ENCODE data around the gene HMG20B.

The HMG20B gene

GRCh38 chr19:3535563-3535965, 37.2 kb upstream of the HMG20B start:
- Histone ChIP-seq H3K27me3 (replicated peaks) (no peaks in the 10 kb centered on the region), H3K36me3 (replicated peaks) (peaks cover 42% of the 10 kb centered on the region), H3K27ac (no peak overlapping the region), H3K4me3 (ENCODE audit: low read depth, low read length) (no peak overlapping the region)
- in situ Hi-C loops (cut with HindIII; ENCODE audit: low pct_ligation_motif_present, low sequenced_read_pairs) = no loop called here
- no peak for DNase-seq
- TF ChIP-seq, protein P1, sequence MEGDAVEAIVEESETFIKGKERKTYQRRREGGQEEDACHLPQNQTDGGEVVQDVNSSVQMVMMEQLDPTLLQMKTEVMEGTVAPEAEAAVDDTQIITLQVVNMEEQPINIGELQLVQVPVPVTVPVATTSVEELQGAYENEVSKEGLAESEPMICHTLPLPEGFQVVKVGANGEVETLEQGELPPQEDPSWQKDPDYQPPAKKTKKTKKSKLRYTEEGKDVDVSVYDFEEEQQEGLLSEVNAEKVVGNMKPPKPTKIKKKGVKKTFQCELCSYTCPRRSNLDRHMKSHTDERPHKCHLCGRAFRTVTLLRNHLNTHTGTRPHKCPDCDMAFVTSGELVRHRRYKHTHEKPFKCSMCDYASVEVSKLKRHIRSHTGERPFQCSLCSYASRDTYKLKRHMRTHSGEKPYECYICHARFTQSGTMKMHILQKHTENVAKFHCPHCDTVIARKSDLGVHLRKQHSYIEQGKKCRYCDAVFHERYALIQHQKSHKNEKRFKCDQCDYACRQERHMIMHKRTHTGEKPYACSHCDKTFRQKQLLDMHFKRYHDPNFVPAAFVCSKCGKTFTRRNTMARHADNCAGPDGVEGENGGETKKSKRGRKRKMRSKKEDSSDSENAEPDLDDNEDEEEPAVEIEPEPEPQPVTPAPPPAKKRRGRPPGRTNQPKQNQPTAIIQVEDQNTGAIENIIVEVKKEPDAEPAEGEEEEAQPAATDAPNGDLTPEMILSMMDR (IDR thresholded peaks at IDR 0.05; ENCODE audit: low read depth, low read length, missing control alignments) = no peak

- Histone ChIP-seq H3K27ac (no peak overlapping the region), H3K27me3 (replicated peaks) (no peaks in the 10 kb centered on the region), H3K4me3 (ENCODE audit: low read depth, low read length) (no peak overlapping the region), H3K36me3 (replicated peaks) (peaks cover 42% of the 10 kb centered on the region)
- TF ChIP-seq, protein P1 (IDR thresholded peaks at IDR 0.05; ENCODE audit: low read depth, low read length, missing control alignments) = no peak
- no peak for DNase-seq
- in situ Hi-C loops (cut with HindIII; ENCODE audit: low pct_ligation_motif_present, low sequenced_read_pairs) = no loop called here
Observed at GRCh38 chr19:3535981-3536380, 36.8 kb upstream of the HMG20B start.

DNA sequence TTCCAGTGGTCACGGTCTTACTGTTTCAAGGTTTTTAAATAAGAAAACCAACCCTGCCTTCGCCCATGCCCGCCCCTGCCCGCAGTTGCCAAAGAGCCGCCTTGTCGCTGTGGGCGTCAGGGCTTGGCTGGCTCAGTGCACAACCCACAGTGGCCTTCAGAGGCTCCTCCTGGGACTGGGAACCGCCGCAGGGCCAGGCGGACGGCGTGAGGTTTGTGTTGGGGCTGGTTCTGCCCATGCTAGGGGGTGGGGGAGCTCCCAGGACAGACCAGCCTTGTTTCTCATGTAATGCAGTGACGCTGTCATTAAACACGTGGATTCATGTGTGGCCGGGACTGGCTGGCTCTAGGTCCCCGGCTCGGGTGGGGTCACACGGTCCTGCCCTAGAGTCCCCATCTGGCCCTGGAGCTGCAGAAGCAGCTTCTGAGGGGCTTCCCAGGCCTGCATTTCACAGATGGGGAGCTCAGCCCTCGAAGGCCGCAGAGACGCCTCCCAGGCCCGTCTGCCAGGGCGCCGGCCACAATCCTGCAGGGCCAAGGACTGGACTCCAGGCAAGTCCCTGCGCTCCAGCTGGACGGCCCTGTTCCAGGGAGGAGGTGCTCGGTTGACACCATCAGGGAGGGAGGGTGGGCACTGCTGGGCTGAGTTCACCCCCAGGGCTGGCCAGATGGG, 36.2 kb upstream of the HMG20B start:
- in situ Hi-C loops (cut with HindIII; ENCODE audit: low pct_ligation_motif_present, low sequenced_read_pairs) = no loop called here
- Histone ChIP-seq H3K36me3 (replicated peaks) (peaks cover 37% of the 10 kb centered on the region), H3K27me3 (replicated peaks) (no peaks in the 10 kb centered on the region), H3K4me3 (ENCODE audit: low read depth, low read length) (no peak overlapping the region), H3K27ac (no peak overlapping the region)
- TF ChIP-seq, protein P1 (IDR thresholded peaks at IDR 0.05; ENCODE audit: low read depth, low read length, missing control alignments) = no peak
- DNase-seq = no peak

DNA sequence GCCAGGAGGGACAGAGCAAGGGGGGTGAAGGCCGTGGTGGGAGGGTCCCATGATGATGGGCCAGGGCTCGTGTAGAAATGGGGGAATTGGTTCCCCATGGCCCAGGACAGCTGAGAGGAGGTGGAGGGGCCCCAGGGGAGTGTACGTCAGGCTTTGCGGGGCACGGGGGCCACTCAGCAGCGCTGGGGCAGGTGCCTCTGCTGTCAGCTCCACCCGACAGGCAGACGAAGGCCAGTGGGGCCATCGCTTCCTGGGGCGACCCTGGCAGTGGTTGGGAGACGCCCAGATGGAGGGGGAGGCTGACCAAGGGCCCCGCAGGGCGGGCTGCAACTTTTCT, 35.7 kb upstream of the HMG20B start:
- in situ Hi-C loops (cut with HindIII; ENCODE audit: low pct_ligation_motif_present, low sequenced_read_pairs) = no loop called here
- TF ChIP-seq, protein P1 (IDR thresholded peaks at IDR 0.05; ENCODE audit: low read depth, low read length, missing control alignments) = no peak
- no peak overlapping the region for H3K27ac ChIP-seq
- no peak overlapping the region for H3K4me3 ChIP-seq (ENCODE audit: low read depth, low read length)
- DNase-seq = no peak
- H3K36me3 ChIP-seq (replicated peaks) = peaks cover 36% of the 10 kb centered on the region
- H3K27me3 ChIP-seq (replicated peaks) = no peaks in the 10 kb centered on the region

- H3K4me3 ChIP-seq (ENCODE audit: low read depth, low read length) = no peak overlapping the region
- TF ChIP-seq, protein P1 (IDR thresholded peaks at IDR 0.05; ENCODE audit: low read depth, low read length, missing control alignments) = no peak
- no peaks in the 10 kb centered on the region for H3K27me3 ChIP-seq (replicated peaks)
- peaks cover 36% of the 10 kb centered on the region for H3K36me3 ChIP-seq (replicated peaks)
- no peak for DNase-seq
- in situ Hi-C loops (cut with HindIII; ENCODE audit: low pct_ligation_motif_present, low sequenced_read_pairs) = no loop called here
- H3K27ac ChIP-seq = no peak overlapping the region
Observed at GRCh38 chr19:3537438-3538240, 35.1 kb upstream of the HMG20B start.
